HG03135 (cell line): Measurements from ENCODE around the gene LUC7L3.
"Not testable (repeated sequence)": the region's sequence is repeated elsewhere in the genome, so short reads cannot be mapped to it uniquely, and the experiment has no call there.

Experiments used
- ATAC-seq: cut with Tn5 transposase; IDR thresholded peaks from one replicate; pipeline ENCODE4 v1.9.1; 2021; ENCODE audit warnings: mild to moderate bottlenecking, moderate library complexity; ENCODE audit not compliant: unreplicated experiment

The LUC7L3 gene

GRCh38 chr17:50779747-50780353, 60.4 kb downstream of the LUC7L3 start:
- no peak for ATAC-seq

GRCh38 chr17:50781167-50781566, 61.8 kb downstream of the LUC7L3 start:
- no peak for ATAC-seq

GRCh38 chr17:50783193-50783660, 63.8 kb downstream of the LUC7L3 start:
- peak; percentile 62 for ATAC-seq

GRCh38 chr17:50783905-50784304, 64.5 kb downstream of the LUC7L3 start:
- no peak for ATAC-seq

- no peak for ATAC-seq
These were observed 65.7 kb downstream of the LUC7L3 start for GRCh38 chr17:50785126-50785525.

GRCh38 chr17:50785946-50786570, 66.7 kb downstream of the LUC7L3 start:
- no peak for ATAC-seq

- ATAC-seq, result no peak
These were observed 67.7 kb downstream of the LUC7L3 start for GRCh38 chr17:50787106-50787505.

GRCh38 chr17:50790618-50791017, 71.2 kb downstream of the LUC7L3 start:
- ATAC-seq, result no peak

GRCh38 chr17:50792132-50792531, 72.7 kb downstream of the LUC7L3 start:
- ATAC-seq, result no peak

- ATAC-seq, result no peak
These were observed 73.6 kb downstream of the LUC7L3 start for GRCh38 chr17:50793007-50793406.

GRCh38 chr17:50794361-50794760, 75.0 kb downstream of the LUC7L3 start:
- ATAC-seq, result no peak

- no peak for ATAC-seq
These were observed 77.9 kb downstream of the LUC7L3 start for GRCh38 chr17:50797135-50797810.

- no peak for ATAC-seq
These were observed 79.3 kb downstream of the LUC7L3 start for GRCh38 chr17:50798424-50799288.

- no peak for ATAC-seq
These were observed 80.2 kb downstream of the LUC7L3 start for GRCh38 chr17:50799582-50799981.

GRCh38 chr17:50800196-50800700, 80.8 kb downstream of the LUC7L3 start:
- ATAC-seq, result no peak

GRCh38 chr17:50802609-50803571, 83.5 kb downstream of the LUC7L3 start:
- no peak for ATAC-seq

- no peak for ATAC-seq
These were observed 84.3 kb downstream of the LUC7L3 start for GRCh38 chr17:50803676-50804075.

- ATAC-seq, result not testable (repeated sequence)
These were observed 85.5 kb downstream of the LUC7L3 start for GRCh38 chr17:50804749-50805475.

GRCh38 chr17:50805486-50805885, 86.1 kb downstream of the LUC7L3 start:
- no peak for ATAC-seq
